ENCODE measurements around the gene DDX31.

GRCh38 chr9:132583584-132584304, 86.0 kb downstream of the DDX31 start:
- no peak for TF ChIP-seq CTCF (conservative IDR thresholded peaks at IDR 0.05)
- TF ChIP-seq EZH2 (IDR thresholded peaks at IDR 0.05; ENCODE audit: low read depth): no peak

All from PC-9 (cell line).